AML-193 (cell line): ENCODE results near the gene ABCA8.

Experiments
- DNase-seq, 2 experiments: peaks; one replicate each; lab custom pipeline; 2025; lab: John Stamatoyannopoulos, UW

Gene ABCA8

DNA sequence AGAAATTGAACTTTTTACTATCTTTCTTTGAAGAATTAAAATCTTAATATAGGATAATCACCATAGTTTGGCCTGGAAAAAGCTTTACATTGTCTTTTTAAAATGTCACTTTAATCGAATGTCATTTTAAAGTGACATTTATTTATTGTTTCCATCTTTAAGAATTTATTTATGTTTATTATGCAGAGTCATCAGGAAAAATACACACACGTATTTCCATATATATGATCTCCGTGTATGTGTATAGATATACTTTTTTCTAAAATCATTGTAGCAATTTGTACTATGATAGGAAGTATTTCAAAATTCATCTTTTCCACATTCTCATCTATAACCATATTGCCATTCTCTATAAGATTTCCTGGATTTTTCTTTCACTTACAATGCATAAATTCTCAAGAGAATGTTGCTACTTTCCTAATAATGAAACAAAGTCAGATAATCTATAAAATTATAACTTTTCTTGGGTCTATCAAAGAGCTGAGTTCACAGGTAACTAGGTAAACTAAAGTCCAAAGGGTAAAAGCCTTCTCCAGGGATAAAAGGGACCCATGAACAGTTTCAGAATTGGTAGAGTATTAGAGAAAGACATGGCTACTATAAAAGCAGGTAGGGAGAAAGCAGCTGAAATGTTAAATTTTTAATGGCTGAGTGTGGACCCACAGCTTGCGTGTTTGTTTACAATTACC is 11.9 kb downstream of the ABCA8 start:
- DNase-seq = no peak

GRCh38 chr17:68942389-68942788 is 12.8 kb downstream of the ABCA8 start:
- no peak for DNase-seq

- no peak for DNase-seq
Measured at GRCh38 chr17:68941761-68942160, 13.4 kb downstream of the ABCA8 start.

- no peak for DNase-seq
Measured at GRCh38 chr17:68939195-68939594, 16.0 kb downstream of the ABCA8 start.

DNA sequence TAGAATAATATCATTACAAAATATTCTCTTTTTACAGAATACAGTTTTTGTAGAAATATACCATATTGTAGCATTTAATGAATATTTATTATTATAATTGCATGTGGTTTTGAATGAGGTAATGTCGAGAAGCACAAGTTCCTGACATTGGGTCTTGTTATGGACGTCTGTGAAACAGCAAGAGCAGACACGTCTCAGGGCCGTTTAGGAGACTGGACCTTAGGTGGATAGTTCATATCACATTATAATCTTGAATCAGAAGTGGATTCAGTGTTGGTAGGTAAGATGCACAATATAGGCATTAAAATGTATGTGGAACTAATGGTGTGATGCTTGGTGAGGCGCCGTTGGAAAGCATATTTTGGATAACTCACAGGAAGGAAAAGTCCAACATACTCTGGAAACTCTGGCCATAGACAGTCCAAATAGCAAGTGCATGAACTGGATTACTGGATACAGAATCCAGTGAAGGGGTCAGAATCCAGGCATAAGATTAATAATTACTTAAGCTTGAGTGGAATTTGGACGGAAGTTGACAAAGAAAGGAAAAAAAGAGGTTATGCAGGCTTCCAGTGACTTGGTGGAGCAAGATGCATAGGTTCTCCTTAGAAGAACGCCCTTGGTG is 17.2 kb downstream of the ABCA8 start:
- no peak for DNase-seq

DNA sequence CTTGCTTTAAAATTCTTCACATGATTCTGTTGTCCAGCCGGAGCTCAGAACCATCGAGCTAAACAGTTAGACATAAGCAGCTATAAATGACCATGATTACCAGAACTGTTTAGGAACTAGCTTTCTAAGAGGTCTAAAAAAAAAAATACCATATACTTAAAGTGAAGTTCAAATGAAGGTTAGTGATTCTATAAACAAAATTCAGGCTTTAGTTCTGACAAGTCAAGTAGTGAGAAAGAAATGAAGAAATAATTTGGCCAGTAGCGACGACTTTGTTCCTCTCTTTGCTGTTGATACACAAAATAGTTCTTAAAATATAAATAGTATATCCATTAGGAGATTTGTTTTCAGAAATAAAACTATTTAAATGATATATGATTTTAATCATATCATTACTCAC is 27.7 kb downstream of the ABCA8 start:
- no peak for DNase-seq

GRCh38 chr17:68924793-68925720 is 30.1 kb downstream of the ABCA8 start:
- no peak for DNase-seq

GRCh38 chr17:68910789-68911431 is 44.3 kb downstream of the ABCA8 start:
- no peak for DNase-seq

DNA sequence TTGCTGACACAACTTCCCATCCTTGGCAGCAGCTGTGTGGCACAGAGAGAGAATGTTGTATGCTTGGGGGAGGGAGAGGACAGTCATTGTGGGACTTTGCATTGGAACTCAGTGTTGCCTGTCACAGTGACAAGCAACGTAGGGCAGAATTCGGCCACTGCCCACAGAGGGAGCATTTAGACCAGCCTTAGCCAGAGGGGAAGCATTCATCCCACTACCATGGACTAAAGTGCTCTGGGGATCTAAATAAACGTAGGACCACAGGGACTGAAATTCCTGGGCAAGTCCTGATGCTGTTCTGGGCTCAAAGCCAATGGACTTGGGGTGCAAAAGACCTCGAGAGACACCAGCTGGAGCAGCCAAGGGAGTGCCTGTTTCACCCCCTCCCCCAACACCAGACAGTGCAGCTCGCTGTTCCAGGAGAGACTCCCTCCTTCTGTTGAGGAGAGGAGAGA is 44.9 kb downstream of the ABCA8 start:
- DNase-seq = no peak

DNA sequence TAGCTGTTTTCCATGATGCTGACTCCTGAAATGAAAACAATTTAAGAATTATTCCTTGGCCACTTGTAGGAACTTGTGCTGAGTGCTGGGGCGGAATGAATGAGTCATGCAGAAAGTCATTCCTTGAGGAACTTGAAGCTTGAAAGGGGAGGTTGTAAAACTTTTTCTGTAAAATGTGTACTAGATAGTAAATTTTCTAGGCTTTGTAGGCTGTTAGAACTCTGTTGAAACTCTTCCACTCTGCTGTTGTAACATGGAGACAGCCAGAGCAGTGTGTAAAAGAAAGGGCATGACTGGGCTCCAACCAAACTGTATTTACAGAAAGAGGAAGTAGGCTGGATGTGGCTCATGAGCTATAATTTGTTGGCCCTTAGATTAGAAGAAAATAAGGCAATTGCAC is 46.1 kb downstream of the ABCA8 start:
- DNase-seq = peak; percentile 96 to 99

GRCh38 chr17:68908045-68908444 is 47.1 kb downstream of the ABCA8 start:
- DNase-seq = no peak

GRCh38 chr17:68906638-68907037 is 48.6 kb downstream of the ABCA8 start:
- DNase-seq = peak in 1 of 2 experiments; percentile 17

- no peak for DNase-seq
Measured at GRCh38 chr17:68903286-68903685, 51.9 kb downstream of the ABCA8 start.

GRCh38 chr17:68897557-68897956 is 57.6 kb downstream of the ABCA8 start:
- DNase-seq = no peak

DNA sequence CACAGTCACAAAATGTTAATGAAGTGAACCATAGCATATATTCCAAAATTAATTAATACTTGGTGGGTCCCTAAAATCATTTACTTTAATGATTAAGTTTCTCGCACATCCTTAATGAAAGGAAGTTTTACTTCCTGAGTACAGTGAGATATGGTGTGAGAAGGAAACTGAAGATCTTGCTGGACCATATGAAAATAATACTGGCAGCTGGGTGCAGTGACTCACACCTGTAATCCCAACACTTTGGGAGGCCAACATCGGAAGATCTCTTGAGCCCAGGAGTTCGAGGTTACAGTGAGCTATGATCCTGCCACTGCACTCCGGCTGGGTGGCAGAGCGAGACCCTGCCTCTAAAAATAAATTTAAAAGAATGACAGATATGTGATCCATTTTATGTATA is 62.5 kb downstream of the ABCA8 start:
- no peak for DNase-seq

DNA sequence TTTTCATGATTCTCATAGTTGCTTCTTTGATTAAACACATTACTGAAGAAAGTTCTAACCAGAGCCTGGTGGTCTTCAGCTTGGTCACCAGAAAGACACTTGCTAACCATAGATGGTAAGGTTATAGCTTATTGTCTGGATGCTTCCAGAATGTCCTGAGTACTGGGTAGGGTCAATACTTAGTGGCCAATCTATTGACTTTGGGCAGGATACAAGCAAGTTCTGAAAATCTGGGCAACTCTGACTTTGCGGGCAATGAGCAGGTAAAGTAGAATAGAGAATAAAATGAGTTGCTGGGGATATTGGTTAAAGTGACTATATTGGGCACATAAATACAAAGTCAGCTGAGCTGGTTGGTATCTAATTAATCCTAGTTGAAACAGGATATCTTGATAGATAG is 63.0 kb downstream of the ABCA8 start:
- DNase-seq = no peak

DNA sequence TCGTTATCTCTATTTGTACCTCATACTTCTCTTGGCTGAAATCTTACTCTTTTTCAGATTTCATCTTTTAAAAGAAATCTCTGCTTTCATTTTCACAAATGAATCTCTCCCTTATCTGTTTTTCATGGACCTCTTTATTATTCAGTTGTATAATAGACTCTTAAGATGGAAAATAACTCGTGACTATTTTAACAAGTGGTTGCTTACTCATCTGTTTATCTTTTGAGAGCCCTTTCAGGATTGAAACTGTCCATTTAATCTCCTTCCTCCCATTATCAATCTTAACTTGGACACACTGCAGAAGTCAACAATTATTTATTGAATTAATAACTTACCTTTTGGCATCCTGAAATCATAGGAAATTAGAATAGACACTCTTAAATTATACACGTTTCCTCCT is 68.8 kb downstream of the ABCA8 start:
- no peak for DNase-seq

GRCh38 chr17:68884888-68885287 is 70.3 kb downstream of the ABCA8 start:
- DNase-seq = no peak

GRCh38 chr17:68878226-68878885 is 76.8 kb downstream of the ABCA8 start:
- DNase-seq = no peak

GRCh38 chr17:68871447-68871846 is 83.7 kb downstream of the ABCA8 start:
- DNase-seq = no peak

GRCh38 chr17:68870976-68871375 is 84.2 kb downstream of the ABCA8 start:
- DNase-seq = no peak
